WTC11 (cell line): ENCODE data around the gene ZMAT3. TPM values are rescaled to one million over a fixed set of nuclear protein-coding genes. Genes with fewer than 3 reads are reported as not detected.

ENCODE experiments used
- CREB1 ChIP-seq: sonication (generic); formaldehyde crosslinking; IDR thresholded peaks from 2 replicates; pipeline ENCODE4 v1.8.0; 2023; ENCODE audit warnings: mild to moderate bottlenecking, missing genetic modification reagents
- EMX1 ChIP-seq: fragments of 250-450 bp; sonication (Bioruptor Pico); IDR thresholded peaks from 2 replicates; pipeline ENCODE4 v1.8.0; 2021; ENCODE audit warnings: mild to moderate bottlenecking
- FOXP1 ChIP-seq: sonication (generic); formaldehyde crosslinking; IDR thresholded peaks from 2 replicates; pipeline ENCODE4 v1.8.0; 2022; ENCODE audit warnings: missing genetic modification reagents, mild to moderate bottlenecking, moderate library complexity, borderline replicate concordance
- FOXP4 ChIP-seq: sonication (generic); formaldehyde crosslinking; IDR thresholded peaks from 2 replicates; pipeline ENCODE4 v1.8.0; 2022; ENCODE audit warnings: mild to moderate bottlenecking, missing genetic modification reagents
- GTF2I ChIP-seq: fragments of 250-450 bp; sonication (Bioruptor Pico); conservative IDR thresholded peaks from 2 replicates; pipeline ENCODE4 v1.4.0; 2021; ENCODE audit warnings: mild to moderate bottlenecking
- HMGA2 ChIP-seq: fragments of 250-450 bp; sonication (Bioruptor Pico); IDR thresholded peaks from 2 replicates; pipeline ENCODE4 v1.4.0; 2021; ENCODE audit warnings: mild to moderate bottlenecking, moderate library complexity
- MXD4 ChIP-seq: fragments of 250-450 bp; sonication (Bioruptor Pico); IDR thresholded peaks from 2 replicates; pipeline ENCODE4 v1.8.0; 2021; ENCODE audit warnings: mild to moderate bottlenecking, moderate library complexity, borderline replicate concordance
- NFYB ChIP-seq: sonication (generic); formaldehyde crosslinking; conservative IDR thresholded peaks from 2 replicates; pipeline ENCODE4 v1.8.0; 2022; ENCODE audit warnings: low read depth, missing genetic modification reagents
- NR1H2 ChIP-seq: sonication (generic); formaldehyde crosslinking; IDR thresholded peaks from 2 replicates; pipeline ENCODE4 v1.9.0; 2021; ENCODE audit warnings: mild to moderate bottlenecking, moderate library complexity, missing genetic modification reagents
- OVOL2 ChIP-seq: fragments of 250-450 bp; sonication (Bioruptor Pico); IDR thresholded peaks from 2 replicates; pipeline ENCODE4 v1.9.0; 2021; ENCODE audit warnings: mild to moderate bottlenecking, borderline replicate concordance
- RELA ChIP-seq: sonication (generic); formaldehyde crosslinking; IDR thresholded peaks from 2 replicates; pipeline ENCODE4 v1.8.1; 2022; ENCODE audit warnings: missing genetic modification reagents, mild to moderate bottlenecking, borderline replicate concordance
- TP53 ChIP-seq: sonication (generic); formaldehyde crosslinking; IDR thresholded peaks from 2 replicates; pipeline ENCODE4 v1.8.1; 2023; ENCODE audit warnings: mild to moderate bottlenecking, missing genetic modification reagents
- ZBTB21 ChIP-seq: sonication (generic); formaldehyde crosslinking; IDR thresholded peaks from 2 replicates; pipeline ENCODE4 v1.8.1; 2023; ENCODE audit warnings: mild to moderate bottlenecking, missing genetic modification reagents, borderline replicate concordance
- ZNF138 ChIP-seq: sonication (generic); formaldehyde crosslinking; conservative IDR thresholded peaks from 2 replicates; pipeline ENCODE4 v1.8.1; 2022; ENCODE audit warnings: mild to moderate bottlenecking, moderate library complexity, missing genetic modification reagents
- ZNF232 ChIP-seq: sonication (generic); formaldehyde crosslinking; IDR thresholded peaks from 2 replicates; pipeline ENCODE4 v1.8.0; 2022; ENCODE audit warnings: mild to moderate bottlenecking, missing genetic modification reagents
- ZNF263 ChIP-seq: sonication (generic); formaldehyde crosslinking; IDR thresholded peaks from 2 replicates; pipeline ENCODE4 v1.8.1; 2022; ENCODE audit warnings: low read depth, mild to moderate bottlenecking, moderate library complexity, missing genetic modification reagents
- ZNF317 ChIP-seq: sonication (generic); formaldehyde crosslinking; IDR thresholded peaks from 2 replicates; pipeline ENCODE4 v1.8.1; 2023; ENCODE audit warnings: low read depth, mild to moderate bottlenecking, moderate library complexity, missing genetic modification reagents, borderline replicate concordance
- ZNF396 ChIP-seq: fragments of 250-450 bp; sonication (Bioruptor Pico); IDR thresholded peaks from 2 replicates; pipeline ENCODE4 v1.8.0; 2021; ENCODE audit warnings: mild to moderate bottlenecking, moderate library complexity, borderline replicate concordance
- total RNA-seq: library from RNA; stranded (reverse); gene quantifications from 3 replicates; pipeline ENCODE4 v1.2.3, GENCODE V29; 2021
- TF ChIP-seq, protein P1 (sequence below): sonication (generic); formaldehyde crosslinking; IDR thresholded peaks from 2 replicates; pipeline ENCODE4 v1.8.1; 2023; ENCODE audit warnings: mild to moderate bottlenecking, missing genetic modification reagents
- TF ChIP-seq, protein P2 (sequence below): sonication (generic); formaldehyde crosslinking; IDR thresholded peaks from 2 replicates; pipeline ENCODE4 v1.8.0; 2022; ENCODE audit warnings: missing genetic modification reagents
- TF ChIP-seq, protein P3 (sequence below): fragments of 250-450 bp; sonication (Bioruptor Pico); IDR thresholded peaks from 2 replicates; pipeline ENCODE4 v1.9.0; 2021; ENCODE audit warnings: moderate library complexity, mild to moderate bottlenecking, inconsistent platforms, borderline replicate concordance
- TF ChIP-seq, protein P4 (sequence below): sonication (generic); formaldehyde crosslinking; IDR thresholded peaks from 2 replicates; pipeline ENCODE4 v1.8.0; 2023; ENCODE audit warnings: missing genetic modification reagents, mild to moderate bottlenecking, borderline replicate concordance
- TF ChIP-seq, protein P5 (sequence below): sonication (generic); formaldehyde crosslinking; conservative IDR thresholded peaks from 2 replicates; pipeline ENCODE4 v1.8.1; 2023; ENCODE audit warnings: mild to moderate bottlenecking, low read depth, missing genetic modification reagents, moderate library complexity

ZMAT3 gene
- total RNA-seq, 1 experiment from 2014 or later, result 24.1 TPM

GRCh38 chr3:179071323-179072099, at the start of gene ZMAT3 (continued):
- TF ChIP-seq, protein P1, sequence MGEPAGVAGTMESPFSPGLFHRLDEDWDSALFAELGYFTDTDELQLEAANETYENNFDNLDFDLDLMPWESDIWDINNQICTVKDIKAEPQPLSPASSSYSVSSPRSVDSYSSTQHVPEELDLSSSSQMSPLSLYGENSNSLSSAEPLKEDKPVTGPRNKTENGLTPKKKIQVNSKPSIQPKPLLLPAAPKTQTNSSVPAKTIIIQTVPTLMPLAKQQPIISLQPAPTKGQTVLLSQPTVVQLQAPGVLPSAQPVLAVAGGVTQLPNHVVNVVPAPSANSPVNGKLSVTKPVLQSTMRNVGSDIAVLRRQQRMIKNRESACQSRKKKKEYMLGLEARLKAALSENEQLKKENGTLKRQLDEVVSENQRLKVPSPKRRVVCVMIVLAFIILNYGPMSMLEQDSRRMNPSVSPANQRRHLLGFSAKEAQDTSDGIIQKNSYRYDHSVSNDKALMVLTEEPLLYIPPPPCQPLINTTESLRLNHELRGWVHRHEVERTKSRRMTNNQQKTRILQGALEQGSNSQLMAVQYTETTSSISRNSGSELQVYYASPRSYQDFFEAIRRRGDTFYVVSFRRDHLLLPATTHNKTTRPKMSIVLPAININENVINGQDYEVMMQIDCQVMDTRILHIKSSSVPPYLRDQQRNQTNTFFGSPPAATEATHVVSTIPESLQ (CRISPR knock-in tag), result no peak
- TF ChIP-seq HMGA2 (no peak), EMX1 (CRISPR knock-in tag) (no peak), NFYB (CRISPR knock-in tag) (no peak; the same call in 1 of the 2 replicates), MXD4 (CRISPR knock-in tag) (no peak), GTF2I (CRISPR knock-in tag) (no peak), CREB1 (no peak), RELA (CRISPR knock-in tag) (no peak; the same call in 1 of the 2 replicates), TP53 (CRISPR knock-in tag) (peak; percentile 89), FOXP1 (CRISPR knock-in tag) (peak; percentile 72; the same call in 1 of the 2 replicates), ZNF317 (CRISPR knock-in tag) (0 out of 2 replicates have a peak, but pooled peaks have one; percentile 35), ZNF138 (CRISPR knock-in tag) (no peak), ZNF263 (no peak), FOXP4 (CRISPR knock-in tag) (no peak), OVOL2 (CRISPR knock-in tag) (no peak), ZBTB21 (no peak), NR1H2 (no peak), ZNF396 (CRISPR knock-in tag) (no peak), ZNF232 (CRISPR knock-in tag) (no peak)
- TF ChIP-seq, protein P2, sequence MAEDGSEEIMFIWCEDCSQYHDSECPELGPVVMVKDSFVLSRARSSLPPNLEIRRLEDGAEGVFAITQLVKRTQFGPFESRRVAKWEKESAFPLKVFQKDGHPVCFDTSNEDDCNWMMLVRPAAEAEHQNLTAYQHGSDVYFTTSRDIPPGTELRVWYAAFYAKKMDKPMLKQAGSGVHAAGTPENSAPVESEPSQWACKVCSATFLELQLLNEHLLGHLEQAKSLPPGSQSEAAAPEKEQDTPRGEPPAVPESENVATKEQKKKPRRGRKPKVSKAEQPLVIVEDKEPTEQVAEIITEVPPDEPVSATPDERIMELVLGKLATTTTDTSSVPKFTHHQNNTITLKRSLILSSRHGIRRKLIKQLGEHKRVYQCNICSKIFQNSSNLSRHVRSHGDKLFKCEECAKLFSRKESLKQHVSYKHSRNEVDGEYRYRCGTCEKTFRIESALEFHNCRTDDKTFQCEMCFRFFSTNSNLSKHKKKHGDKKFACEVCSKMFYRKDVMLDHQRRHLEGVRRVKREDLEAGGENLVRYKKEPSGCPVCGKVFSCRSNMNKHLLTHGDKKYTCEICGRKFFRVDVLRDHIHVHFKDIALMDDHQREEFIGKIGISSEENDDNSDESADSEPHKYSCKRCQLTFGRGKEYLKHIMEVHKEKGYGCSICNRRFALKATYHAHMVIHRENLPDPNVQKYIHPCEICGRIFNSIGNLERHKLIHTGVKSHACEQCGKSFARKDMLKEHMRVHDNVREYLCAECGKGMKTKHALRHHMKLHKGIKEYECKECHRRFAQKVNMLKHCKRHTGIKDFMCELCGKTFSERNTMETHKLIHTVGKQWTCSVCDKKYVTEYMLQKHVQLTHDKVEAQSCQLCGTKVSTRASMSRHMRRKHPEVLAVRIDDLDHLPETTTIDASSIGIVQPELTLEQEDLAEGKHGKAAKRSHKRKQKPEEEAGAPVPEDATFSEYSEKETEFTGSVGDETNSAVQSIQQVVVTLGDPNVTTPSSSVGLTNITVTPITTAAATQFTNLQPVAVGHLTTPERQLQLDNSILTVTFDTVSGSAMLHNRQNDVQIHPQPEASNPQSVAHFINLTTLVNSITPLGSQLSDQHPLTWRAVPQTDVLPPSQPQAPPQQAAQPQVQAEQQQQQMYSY (CRISPR knock-in tag), result 0 out of 2 replicates have a peak, but pooled peaks have one; percentile 24
- TF ChIP-seq, protein P3, sequence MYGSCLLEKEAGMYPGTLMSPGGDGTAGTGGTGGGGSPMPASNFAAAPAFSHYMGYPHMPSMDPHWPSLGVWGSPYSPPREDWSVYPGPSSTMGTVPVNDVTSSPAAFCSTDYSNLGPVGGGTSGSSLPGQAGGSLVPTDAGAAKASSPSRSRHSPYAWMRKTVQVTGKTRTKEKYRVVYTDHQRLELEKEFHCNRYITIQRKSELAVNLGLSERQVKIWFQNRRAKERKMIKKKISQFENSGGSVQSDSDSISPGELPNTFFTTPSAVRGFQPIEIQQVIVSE (CRISPR knock-in tag), result no peak
- TF ChIP-seq, protein P4, sequence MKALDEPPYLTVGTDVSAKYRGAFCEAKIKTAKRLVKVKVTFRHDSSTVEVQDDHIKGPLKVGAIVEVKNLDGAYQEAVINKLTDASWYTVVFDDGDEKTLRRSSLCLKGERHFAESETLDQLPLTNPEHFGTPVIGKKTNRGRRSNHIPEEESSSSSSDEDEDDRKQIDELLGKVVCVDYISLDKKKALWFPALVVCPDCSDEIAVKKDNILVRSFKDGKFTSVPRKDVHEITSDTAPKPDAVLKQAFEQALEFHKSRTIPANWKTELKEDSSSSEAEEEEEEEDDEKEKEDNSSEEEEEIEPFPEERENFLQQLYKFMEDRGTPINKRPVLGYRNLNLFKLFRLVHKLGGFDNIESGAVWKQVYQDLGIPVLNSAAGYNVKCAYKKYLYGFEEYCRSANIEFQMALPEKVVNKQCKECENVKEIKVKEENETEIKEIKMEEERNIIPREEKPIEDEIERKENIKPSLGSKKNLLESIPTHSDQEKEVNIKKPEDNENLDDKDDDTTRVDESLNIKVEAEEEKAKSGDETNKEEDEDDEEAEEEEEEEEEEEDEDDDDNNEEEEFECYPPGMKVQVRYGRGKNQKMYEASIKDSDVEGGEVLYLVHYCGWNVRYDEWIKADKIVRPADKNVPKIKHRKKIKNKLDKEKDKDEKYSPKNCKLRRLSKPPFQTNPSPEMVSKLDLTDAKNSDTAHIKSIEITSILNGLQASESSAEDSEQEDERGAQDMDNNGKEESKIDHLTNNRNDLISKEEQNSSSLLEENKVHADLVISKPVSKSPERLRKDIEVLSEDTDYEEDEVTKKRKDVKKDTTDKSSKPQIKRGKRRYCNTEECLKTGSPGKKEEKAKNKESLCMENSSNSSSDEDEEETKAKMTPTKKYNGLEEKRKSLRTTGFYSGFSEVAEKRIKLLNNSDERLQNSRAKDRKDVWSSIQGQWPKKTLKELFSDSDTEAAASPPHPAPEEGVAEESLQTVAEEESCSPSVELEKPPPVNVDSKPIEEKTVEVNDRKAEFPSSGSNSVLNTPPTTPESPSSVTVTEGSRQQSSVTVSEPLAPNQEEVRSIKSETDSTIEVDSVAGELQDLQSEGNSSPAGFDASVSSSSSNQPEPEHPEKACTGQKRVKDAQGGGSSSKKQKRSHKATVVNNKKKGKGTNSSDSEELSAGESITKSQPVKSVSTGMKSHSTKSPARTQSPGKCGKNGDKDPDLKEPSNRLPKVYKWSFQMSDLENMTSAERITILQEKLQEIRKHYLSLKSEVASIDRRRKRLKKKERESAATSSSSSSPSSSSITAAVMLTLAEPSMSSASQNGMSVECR (CRISPR knock-in tag), result no peak
- TF ChIP-seq, protein P5, sequence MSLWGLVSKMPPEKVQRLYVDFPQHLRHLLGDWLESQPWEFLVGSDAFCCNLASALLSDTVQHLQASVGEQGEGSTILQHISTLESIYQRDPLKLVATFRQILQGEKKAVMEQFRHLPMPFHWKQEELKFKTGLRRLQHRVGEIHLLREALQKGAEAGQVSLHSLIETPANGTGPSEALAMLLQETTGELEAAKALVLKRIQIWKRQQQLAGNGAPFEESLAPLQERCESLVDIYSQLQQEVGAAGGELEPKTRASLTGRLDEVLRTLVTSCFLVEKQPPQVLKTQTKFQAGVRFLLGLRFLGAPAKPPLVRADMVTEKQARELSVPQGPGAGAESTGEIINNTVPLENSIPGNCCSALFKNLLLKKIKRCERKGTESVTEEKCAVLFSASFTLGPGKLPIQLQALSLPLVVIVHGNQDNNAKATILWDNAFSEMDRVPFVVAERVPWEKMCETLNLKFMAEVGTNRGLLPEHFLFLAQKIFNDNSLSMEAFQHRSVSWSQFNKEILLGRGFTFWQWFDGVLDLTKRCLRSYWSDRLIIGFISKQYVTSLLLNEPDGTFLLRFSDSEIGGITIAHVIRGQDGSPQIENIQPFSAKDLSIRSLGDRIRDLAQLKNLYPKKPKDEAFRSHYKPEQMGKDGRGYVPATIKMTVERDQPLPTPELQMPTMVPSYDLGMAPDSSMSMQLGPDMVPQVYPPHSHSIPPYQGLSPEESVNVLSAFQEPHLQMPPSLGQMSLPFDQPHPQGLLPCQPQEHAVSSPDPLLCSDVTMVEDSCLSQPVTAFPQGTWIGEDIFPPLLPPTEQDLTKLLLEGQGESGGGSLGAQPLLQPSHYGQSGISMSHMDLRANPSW, result no peak
